NT2/D1 (cell line): ENCODE results near the gene FUBP3.

ENCODE experiments used
- DNase-seq: peaks from one replicate; pipeline ENCODE4 v3.0.0-alpha.2; 2011; ENCODE audit warnings: low read depth, low spot score
- H3K27me3 ChIP-seq: 2 replicates; pipeline ENCODE4 v1.6.0; 2011; ENCODE audit warnings: mild to moderate bottlenecking; ENCODE audit not compliant: insufficient read length, insufficient read depth
- H3K36me3 ChIP-seq: 2 replicates; pipeline ENCODE4 v1.6.1; 2011; ENCODE audit warnings: mild to moderate bottlenecking, low read length, mixed read lengths; ENCODE audit not compliant: insufficient read depth, insufficient read length
- H3K4me1 ChIP-seq: 2 replicates; pipeline ENCODE4 v1.5.1; 2011; ENCODE audit not compliant: insufficient read depth, insufficient read length
- H3K4me3 ChIP-seq: 2 replicates; pipeline ENCODE4 v1.5.1; 2011; ENCODE audit warnings: low read depth; ENCODE audit not compliant: insufficient read length
- H3K9ac ChIP-seq: 2 replicates; pipeline ENCODE4 v1.6.0; 2011; ENCODE audit warnings: low read depth; ENCODE audit not compliant: insufficient read length
- H3K9me3 ChIP-seq: 2 replicates; pipeline ENCODE4 v1.5.1; 2011; ENCODE audit warnings: mild to moderate bottlenecking, low read length; ENCODE audit not compliant: insufficient read depth
- SUZ12 ChIP-seq: IDR thresholded peaks from 2 replicates; pipeline ENCODE4 v1.6.1; 2011; ENCODE audit not compliant: insufficient read length, insufficient read depth; ENCODE audit errors: extremely low read depth
- YY1 ChIP-seq: IDR thresholded peaks from 2 replicates; pipeline ENCODE4 v1.6.1; 2011; ENCODE audit not compliant: insufficient read length, insufficient read depth
- ZNF274 ChIP-seq: IDR thresholded peaks from 2 replicates; pipeline ENCODE4 v1.6.1; 2011; ENCODE audit warnings: mild to moderate bottlenecking, low read depth, low read length

Gene FUBP3

DNA sequence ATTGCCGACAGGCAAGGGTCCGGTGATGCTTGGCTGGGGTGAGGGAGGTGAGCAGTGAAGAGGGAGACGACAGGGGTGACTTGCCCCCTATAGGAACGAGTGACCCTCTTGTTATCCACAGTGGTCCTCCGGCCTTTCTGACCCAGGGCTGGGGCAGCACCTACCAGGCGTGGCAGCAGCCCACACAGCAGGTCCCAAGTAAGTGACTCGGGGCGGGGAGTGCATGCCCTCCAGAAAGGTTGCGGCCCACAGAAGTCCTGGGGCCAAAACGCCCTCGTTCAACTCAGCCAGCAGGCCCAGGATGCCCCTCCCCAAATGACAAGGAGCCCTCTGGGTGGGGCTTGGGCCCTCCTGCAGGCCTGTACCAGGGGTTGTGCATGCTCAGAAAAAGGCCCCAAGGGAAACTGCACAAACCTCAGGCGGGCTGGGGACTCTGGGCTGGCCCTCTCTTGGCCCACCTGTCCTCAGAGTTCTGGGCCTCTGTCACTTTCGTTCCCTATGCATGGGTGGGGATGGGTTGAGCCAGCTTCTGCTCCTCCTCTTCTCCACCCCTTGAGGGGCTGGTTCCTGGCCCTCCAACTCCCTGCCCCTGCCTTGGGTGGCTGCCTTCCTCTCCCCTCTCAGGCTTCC is 52.8 kb downstream of the FUBP3 start:
- Histone ChIP-seq H3K9me3 (no peaks in the 10 kb centered on the region), H3K27me3 (no peaks in the 10 kb centered on the region), H3K4me1 (peaks cover 30% of the 10 kb centered on the region), H3K9ac (no peak overlapping the region), H3K36me3 (peaks cover 96% of the 10 kb centered on the region), H3K4me3 (no peak overlapping the region)
- TF ChIP-seq ZNF274 (no peak), SUZ12 (no peak), YY1 (no peak)
- no peak for DNase-seq

- no peaks in the 10 kb centered on the region for H3K9me3 ChIP-seq
- H3K4me3 ChIP-seq, result no peak overlapping the region
- TF ChIP-seq SUZ12, result no peak
- TF ChIP-seq ZNF274, result no peak
- TF ChIP-seq YY1, result no peak
- H3K36me3 ChIP-seq, result peaks cover 93% of the 10 kb centered on the region
- no peak overlapping the region for H3K9ac ChIP-seq
- H3K27me3 ChIP-seq, result no peaks in the 10 kb centered on the region
- no peak for DNase-seq
- peaks cover 27% of the 10 kb centered on the region for H3K4me1 ChIP-seq
Observed at GRCh38 chr9:130632841-130633240, 53.5 kb downstream of the FUBP3 start.

GRCh38 chr9:130633336-130634190 is 54.2 kb downstream of the FUBP3 start:
- no peaks in the 10 kb centered on the region for H3K9me3 ChIP-seq
- peaks cover 91% of the 10 kb centered on the region for H3K36me3 ChIP-seq
- no peak for DNase-seq
- no peak overlapping the region for H3K4me3 ChIP-seq
- H3K27me3 ChIP-seq, result no peaks in the 10 kb centered on the region
- peak overlapping the region; percentile 6 for H3K9ac ChIP-seq
- peaks cover 25% of the 10 kb centered on the region for H3K4me1 ChIP-seq
- TF ChIP-seq SUZ12, result no peak
- TF ChIP-seq ZNF274, result no peak
- TF ChIP-seq YY1, result no peak

DNA sequence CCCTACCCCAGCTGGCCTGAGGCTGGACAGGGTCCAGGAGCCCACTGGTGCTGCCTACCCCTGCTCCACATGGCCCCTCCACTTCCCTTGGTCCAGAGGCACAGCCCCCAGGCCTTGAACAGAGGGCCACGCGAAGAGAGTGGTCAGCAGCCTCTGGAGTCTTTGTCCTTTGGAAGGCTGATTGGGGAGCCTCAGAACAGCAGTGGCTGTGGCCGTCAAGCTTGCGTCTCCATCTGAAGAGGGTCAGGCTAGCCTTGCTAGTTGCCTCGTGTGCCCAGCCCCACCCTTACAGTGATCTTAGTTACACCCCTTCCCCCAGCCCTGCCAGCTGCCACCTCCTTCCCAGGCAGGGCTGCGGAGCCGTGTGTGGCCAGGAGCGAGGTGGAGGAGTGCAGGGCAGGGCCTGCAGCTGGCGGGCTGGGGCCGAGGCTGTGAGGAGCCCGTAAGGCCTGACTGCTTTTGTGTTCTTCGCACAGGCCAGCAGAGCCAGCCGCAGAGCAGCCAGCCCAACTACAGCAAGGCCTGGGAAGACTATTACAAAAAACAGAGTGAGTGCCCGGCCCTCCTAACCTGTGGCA is 54.9 kb downstream of the FUBP3 start:
- peaks cover 90% of the 10 kb centered on the region for H3K36me3 ChIP-seq
- H3K4me3 ChIP-seq, result no peak overlapping the region
- H3K4me1 ChIP-seq, result peaks cover 30% of the 10 kb centered on the region
- no peaks in the 10 kb centered on the region for H3K27me3 ChIP-seq
- no peak for TF ChIP-seq YY1
- no peak for TF ChIP-seq ZNF274
- no peak for TF ChIP-seq SUZ12
- H3K9me3 ChIP-seq, result no peaks in the 10 kb centered on the region
- H3K9ac ChIP-seq, result no peak overlapping the region
- no peak for DNase-seq

DNA sequence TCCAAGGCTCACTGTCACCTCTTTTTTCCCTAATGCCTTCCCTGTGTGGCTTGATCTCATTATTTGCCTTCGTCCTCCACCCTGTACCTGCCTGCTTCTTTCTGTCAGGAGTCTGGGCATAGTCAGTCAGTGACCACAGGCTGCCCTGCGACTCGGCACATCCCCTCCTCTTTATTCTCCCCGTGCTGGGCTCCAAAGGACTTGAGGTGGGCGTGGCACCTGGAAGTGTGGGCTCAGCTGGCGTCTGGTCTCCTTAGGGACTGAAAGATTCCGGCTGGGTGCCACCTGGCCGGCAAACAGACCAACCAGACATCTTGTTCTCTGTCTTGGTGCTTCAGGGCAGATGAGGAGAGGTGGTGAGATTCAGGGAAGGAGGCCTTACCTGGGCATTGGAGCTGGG is 55.4 kb downstream of the FUBP3 start:
- Histone ChIP-seq H3K4me3 (no peak overlapping the region), H3K9ac (no peak overlapping the region), H3K9me3 (no peaks in the 10 kb centered on the region), H3K36me3 (peaks cover 85% of the 10 kb centered on the region), H3K27me3 (no peaks in the 10 kb centered on the region), H3K4me1 (peaks cover 27% of the 10 kb centered on the region)
- TF ChIP-seq YY1 (no peak), SUZ12 (no peak), ZNF274 (no peak)
- no peak for DNase-seq

DNA sequence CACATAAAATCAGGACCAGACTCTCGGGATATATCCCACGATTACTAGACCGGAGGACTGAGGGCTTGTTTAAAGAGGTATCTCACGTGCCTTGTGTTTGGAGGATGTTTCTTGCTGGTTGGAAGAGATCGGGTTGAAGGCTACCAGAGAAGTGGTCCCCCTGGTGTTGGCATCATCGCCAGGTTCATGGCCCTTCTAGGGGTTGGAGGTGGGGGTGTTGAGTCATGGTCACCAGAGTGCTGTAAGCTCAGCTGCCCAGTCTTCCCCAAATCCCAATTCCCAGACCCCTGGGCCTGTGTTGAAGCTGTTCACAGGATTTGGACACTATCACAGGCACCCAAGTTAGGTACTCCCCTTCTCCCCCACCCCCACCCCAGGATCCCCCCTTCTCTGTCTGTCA is 55.9 kb downstream of the FUBP3 start:
- Histone ChIP-seq H3K4me1 (peaks cover 22% of the 10 kb centered on the region), H3K27me3 (no peaks in the 10 kb centered on the region), H3K9ac (no peak overlapping the region), H3K9me3 (no peaks in the 10 kb centered on the region), H3K36me3 (peaks cover 80% of the 10 kb centered on the region), H3K4me3 (no peak overlapping the region)
- TF ChIP-seq ZNF274, result no peak
- TF ChIP-seq YY1, result no peak
- TF ChIP-seq SUZ12, result no peak
- no peak for DNase-seq

DNA sequence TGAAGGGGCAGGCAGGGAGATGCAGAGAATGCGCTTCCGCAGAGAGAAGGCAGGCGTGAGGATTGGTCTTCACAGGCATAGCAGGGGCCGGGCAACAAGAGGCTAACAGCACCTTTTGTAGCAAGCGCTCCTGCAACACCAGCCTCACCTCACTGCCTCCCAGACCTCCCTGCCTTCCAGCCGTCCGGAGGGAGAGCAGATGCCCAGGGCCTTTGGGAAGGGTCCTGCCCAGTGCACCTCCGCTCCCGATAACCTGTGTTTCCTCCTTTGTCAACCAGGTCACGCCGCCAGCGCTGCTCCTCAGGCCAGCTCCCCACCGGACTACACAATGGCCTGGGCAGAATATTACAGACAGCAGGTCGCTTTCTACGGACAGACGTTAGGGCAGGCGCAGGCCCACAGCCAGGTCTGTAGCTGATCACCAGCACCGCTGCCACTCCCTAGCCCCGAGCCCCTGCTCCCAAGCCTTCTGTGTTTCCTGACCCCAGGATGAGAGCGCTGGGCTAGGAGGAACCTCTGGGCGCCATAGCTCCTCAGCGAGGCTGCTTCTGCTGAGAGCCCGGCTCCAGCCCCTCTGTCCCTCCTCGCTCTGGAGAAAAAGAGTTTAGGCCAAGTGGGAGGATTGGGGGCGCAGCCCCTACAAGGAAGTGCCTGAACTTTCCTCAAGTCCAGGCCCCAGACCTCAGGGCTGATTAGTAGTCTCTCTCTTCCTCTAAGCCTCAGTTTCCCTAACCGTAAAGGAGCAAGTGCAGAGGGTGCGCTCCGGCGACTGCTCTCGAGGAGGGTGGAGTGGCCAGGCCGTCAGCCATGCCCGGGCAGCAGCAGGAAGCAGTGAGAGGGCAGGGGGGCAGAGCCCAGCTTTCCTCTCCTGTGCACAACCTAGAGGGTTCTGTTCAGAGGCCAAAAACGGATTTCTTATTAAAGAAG is 56.6 kb downstream of the FUBP3 start:
- Histone ChIP-seq H3K9ac (no peak overlapping the region), H3K9me3 (no peaks in the 10 kb centered on the region), H3K27me3 (no peaks in the 10 kb centered on the region), H3K36me3 (peaks cover 73% of the 10 kb centered on the region), H3K4me1 (peaks cover 16% of the 10 kb centered on the region), H3K4me3 (no peak overlapping the region)
- TF ChIP-seq YY1, result no peak
- no peak for TF ChIP-seq SUZ12
- TF ChIP-seq ZNF274, result no peak
- DNase-seq, result no peak
